PC-3 (cell line): ENCODE measurements around the gene POLR2H.

ENCODE experiments used
- EZH2 ChIP-seq: fragments of 300-600 bp; sonication (generic); IDR thresholded peaks from one replicate; pipeline ENCODE4 v1.6.1; 2017; ENCODE audit warnings: antibody characterized with exemption, mild to moderate bottlenecking, low read length; ENCODE audit not compliant: unreplicated experiment
- EZH2phosphoT487 ChIP-seq: fragments of 300-600 bp; sonication (generic); IDR thresholded peaks from 2 replicates; pipeline ENCODE4 v1.6.1; 2018; ENCODE audit warnings: mild to moderate bottlenecking, antibody characterized with exemption, low read length, borderline replicate concordance
- TF ChIP-seq, protein P1 (sequence below): fragments of 300-600 bp; sonication (generic); conservative IDR thresholded peaks from 2 replicates; pipeline ENCODE4 v1.5.1; 2017; ENCODE audit warnings: antibody characterized with exemption, low read depth, mild to moderate bottlenecking, low read length

DNA sequence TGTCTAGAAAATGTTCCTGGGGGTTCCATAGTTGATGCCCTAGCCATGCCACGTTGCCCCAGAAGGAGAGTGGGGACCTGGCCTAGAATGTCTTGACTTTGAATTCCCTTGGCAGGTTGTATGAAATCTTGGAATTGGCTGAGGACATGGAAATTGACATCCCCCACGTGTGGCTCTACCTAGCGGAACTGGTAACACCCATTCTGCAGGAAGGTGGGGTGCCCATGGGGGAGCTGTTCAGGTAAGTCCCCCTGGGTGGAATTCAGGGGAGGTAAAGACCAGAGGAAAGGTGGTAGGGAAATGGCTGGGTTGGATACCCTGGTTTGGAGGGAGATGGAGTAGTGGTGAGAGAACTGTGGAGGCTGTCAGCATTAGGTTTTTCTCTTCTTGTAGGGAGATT is 33.0 kb upstream of the POLR2H start:
- TF ChIP-seq, protein P1, sequence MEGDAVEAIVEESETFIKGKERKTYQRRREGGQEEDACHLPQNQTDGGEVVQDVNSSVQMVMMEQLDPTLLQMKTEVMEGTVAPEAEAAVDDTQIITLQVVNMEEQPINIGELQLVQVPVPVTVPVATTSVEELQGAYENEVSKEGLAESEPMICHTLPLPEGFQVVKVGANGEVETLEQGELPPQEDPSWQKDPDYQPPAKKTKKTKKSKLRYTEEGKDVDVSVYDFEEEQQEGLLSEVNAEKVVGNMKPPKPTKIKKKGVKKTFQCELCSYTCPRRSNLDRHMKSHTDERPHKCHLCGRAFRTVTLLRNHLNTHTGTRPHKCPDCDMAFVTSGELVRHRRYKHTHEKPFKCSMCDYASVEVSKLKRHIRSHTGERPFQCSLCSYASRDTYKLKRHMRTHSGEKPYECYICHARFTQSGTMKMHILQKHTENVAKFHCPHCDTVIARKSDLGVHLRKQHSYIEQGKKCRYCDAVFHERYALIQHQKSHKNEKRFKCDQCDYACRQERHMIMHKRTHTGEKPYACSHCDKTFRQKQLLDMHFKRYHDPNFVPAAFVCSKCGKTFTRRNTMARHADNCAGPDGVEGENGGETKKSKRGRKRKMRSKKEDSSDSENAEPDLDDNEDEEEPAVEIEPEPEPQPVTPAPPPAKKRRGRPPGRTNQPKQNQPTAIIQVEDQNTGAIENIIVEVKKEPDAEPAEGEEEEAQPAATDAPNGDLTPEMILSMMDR: no peak
- no peak for TF ChIP-seq EZH2
- no peak for TF ChIP-seq EZH2phosphoT487
